ENCODE data around the gene FAM78B.

Gene FAM78B

GRCh38 chr1:166116026-166116425 lies 50.8 kb downstream of the FAM78B start:
- DNase-seq, result no peak

DNA sequence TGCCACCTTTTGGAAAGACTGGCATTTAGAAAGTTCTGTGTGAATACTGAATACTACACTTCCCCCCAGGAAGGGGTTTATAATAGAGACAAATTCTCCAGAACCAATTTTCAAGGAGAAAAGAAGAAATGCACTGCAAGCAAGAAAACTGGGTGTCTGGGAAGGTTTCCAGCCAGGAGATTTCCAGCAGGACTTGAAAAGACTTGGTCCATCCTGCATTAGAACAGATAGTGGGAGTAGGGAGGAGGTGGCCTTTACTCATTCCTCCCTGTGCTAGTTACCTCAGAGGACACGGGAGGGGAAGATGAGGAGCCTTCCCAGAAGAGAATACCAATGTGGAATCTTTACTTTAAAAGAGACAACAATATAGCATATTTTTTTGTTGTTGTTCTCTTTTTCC lies 52.4 kb downstream of the FAM78B start:
- DNase-seq, result no peak

- no peak for DNase-seq
These were observed 53.2 kb downstream of the FAM78B start for GRCh38 chr1:166113630-166114029.

DNA sequence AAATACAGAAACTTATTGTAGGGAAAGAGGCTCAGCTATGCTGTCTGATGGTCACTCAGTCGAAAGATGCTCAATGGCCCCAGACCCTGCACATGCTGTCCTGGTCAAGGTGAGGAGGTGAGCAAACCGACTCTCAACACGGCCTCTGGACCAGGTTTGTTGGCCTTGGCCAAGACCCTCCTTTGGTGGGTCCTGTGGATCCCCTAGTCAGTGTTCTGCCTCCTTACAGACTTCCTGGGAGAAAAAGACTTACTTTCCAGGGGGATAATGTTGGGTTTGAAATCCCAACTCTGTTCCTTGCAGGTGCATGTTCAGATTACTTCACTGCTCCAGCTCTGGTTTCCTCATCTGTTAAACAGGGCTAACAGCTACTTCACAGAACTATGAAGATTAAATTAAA lies 53.8 kb downstream of the FAM78B start:
- DNase-seq, result no peak

DNA sequence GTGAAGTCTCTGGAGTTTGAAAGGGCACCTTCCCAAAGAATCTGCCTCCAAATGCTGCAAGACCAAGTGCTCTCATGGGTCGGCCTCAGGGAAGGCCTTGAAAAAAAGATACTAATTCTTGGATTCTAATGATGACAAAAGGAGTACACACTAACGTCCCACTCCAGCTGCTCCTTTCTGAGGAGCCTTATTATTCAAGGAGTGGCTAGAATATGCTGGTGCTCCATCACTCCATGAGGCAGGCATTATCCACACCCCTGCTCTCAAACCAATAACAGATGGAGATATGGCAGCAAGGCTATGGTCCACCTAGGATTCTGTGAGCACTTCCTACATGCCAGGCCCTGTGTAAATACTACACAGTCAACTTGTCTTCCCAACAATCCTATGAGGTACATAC lies 54.4 kb downstream of the FAM78B start:
- DNase-seq, result no peak

- DNase-seq, result no peak
These were observed 55.4 kb downstream of the FAM78B start for GRCh38 chr1:166111430-166111829.

DNA sequence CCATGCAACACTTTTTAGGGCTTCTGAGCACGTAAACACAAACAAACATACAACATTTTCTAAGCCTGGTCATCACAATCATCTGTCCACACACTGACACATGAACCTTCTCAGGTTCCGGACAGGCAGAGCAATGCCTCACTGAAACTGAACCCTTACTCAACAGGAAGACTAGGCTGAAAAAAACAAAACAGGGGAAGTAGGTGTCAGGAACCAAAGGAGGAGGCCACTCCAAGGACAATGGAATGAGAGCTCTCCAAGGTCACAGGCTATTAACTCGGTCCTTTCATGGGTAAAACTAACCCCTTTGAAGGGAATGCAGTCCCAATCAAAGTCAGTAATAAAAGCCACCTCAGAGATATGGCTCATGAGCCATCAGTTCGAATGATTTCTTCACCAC lies 76.6 kb downstream of the FAM78B start:
- DNase-seq, result no peak

DNA sequence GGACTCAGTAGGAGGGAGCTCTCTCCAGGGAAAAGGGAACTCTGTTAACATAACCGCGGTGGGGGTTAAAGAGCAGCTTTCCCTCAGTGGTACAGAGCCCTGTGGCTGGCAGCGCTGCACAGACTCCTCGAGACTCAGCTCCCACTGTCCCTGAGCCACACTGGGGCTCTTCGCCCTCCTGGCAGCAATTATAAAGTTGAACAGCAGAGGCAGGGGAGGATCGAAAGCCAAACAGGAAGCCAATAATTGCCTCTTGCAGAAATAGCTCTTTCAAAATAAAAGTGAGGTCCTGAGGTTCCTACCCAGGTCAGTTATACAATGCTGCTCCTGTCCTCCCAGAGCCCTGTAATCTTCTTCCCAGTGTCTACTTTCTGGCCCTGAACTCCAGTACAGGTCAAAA lies 77.0 kb downstream of the FAM78B start:
- DNase-seq, result no peak

DNA sequence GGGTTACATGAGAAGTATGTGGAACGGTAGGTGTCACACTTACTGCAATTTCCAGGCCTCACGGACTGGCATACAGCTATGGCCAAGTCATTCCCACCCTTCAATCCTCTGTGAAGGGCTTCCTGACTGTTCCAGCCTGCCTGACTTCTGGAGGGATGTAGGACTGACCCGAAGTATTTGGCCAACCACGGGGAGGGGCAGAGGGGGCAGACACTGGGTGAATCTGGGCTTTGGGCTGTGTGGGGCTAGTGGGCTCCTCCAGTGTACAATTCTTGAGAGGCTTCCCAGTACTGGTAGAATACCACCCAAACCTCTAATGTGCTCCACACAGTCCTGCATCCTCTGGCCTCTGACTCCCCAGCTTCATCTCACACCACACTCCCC lies 78.2 kb downstream of the FAM78B start:
- no peak for DNase-seq

- no peak for DNase-seq
These were observed 78.8 kb downstream of the FAM78B start for GRCh38 chr1:166087734-166088571.

DNA sequence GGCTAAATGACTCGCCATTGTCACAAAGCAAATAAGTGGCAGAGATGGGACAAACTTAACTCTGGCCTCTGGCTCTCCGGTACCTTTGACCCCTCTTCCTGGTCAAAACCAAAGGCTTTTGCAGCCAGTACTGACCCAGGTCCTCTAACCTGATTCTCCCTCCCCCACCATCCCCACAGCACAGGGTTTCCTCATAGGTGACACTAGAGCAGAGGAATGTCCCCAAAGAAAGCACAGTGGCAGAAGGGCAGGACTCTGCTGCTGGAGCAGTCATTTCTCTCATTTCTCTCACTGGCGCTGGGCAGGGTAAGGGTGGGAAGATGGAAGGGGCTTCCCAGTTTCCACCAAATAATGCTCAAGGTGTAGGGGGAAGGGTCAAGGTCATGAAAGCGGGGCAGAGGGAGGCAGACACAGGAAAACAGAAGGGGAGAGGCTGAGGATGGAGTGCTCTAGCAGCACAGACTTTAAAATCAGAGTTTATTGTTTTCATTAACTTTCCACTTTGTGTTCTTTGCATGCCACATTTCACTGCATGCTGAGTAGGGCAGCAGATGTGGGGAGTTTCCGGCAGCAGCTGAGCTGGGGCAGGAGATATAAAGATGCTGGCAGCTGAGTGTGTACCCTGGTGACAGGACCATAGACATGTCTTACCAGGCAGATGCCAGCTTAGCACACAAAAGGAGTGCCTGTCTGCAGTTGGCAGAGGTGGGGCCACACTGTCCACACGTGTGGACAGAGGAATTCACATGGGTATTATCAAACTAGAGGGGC lies 80.5 kb downstream of the FAM78B start:
- no peak for DNase-seq

DNA sequence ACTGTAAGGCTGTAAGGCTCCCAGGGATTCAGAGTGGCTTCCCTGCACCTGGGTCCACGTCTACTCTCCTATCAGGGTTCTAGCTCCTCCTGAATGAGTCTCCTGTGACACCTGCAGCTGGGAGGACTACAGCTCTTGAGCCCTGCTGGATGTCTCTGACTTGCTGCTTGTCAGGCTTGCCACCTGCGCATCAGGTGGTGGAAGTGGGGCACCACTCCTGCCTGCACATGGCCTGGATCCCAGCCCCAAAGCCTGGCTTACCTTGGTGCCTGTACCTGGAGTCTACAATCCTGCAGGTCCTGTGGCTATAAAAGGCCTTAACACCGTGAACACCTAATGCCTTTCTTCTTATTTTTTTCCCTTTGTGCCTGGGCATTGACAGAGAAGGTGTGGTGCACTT lies 82.2 kb downstream of the FAM78B start:
- no peak for DNase-seq

DNA sequence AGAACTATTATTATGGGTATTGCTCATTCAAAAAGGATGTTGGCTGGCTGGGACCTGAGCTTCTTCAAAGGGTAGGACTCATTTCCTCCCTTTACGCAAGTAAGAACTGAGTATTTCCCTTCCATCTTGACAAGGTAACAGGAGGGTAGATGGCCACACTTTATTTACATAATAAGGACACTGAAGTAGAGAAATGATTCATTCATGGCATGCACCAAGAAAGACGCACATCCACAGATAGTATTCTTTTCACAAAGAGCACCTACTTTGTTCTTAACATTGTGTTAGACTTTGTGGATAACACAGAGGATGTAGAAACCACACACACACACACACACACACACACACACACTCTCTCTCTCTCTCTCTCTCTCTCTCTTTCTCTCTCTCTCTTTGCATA lies 82.9 kb downstream of the FAM78B start:
- no peak for DNase-seq

DNA sequence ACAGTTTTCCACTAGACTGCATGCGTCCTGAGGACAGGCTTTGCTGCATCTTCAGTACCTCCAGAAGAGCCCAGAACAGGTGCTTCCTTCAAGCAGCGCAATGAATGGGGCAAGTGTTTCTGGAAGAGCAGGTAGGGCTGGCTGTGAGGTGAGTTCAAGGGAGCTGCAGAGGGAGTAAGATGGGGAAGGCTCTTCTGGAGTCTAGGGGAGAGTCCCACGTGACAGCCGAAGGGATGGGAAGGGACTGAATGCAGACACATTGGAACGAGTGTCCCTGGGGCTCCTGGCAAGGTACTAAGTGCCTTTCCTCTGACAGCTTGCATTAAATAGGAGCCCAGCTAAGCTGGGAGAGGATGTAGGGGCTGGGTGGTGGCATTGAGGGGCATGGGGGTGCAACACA lies 84.2 kb downstream of the FAM78B start:
- DNase-seq, result no peak

GRCh38 chr1:166080967-166081870 lies 85.6 kb downstream of the FAM78B start:
- no peak for DNase-seq

DNA sequence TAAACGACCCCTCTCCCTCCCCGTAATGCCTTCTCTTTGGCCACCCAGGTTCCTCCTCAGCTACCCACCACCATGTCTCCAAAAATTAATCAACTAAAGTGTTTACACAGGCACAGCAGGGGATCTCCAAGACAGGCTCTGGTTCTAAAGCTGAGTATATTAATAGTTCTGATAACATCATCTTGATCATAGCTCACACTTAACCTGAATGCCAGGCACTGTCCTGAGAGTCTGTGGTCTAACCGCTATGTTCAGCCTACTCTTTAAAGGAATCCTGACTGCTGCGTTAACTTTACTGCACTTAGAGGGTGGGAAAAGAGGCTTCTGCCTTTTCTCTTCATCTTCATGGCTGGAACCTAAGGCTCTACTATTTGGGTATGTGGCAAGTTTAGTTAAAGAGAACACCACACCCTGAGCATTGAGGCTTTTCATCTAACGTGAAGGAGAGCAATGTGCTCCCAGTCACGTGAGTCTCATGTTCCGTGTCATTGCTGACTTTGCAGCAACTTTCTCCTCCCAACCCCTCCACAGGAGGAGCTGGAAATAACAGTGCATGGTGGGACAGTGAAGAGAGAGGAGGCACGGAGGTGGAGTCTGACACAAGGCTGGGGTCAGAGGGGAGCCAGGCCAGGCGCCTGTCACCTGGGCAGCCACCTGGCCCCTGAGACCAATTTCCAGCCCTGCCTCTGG lies 86.4 kb downstream of the FAM78B start:
- DNase-seq, result no peak

DNA sequence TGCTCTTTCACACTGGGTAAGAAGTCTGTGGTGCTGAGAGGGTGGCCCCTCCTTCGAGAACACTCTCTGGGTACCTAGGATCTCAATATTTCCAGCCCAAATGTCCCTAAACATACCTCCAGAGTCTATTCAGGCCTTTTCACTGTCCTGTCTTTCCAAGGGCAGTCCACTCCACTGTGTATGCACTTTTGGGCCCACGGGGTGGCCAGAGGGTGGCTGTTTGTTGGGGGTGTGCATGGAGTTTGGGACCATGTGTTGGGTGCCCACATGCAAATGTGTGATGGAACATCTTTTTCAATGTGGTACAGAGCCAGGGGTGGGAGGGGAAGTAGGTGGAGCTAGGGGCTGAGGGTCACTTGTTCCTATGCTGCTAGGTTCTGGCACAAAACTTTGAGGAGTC lies 87.5 kb downstream of the FAM78B start:
- no peak for DNase-seq

DNA sequence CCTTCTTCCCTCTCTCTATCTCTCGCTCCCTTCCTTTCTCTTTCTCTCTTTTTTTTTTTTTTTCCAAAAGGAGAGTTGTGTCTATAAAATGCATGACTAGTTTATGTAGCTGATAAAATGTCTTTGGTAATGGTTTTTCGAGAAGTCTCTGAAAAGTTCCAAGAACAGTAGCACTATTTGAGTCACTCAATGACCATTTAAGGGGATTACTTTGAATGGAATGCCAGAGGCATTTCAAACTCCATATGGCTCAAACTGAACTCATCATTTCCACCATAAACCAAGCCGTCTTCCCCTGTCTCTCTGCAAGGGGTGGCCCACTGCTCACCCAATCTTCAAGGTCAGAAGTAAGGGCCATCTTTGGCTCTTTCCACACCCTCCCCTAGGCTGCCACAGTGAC lies 93.3 kb downstream of the FAM78B start:
- DNase-seq, result no peak

DNA sequence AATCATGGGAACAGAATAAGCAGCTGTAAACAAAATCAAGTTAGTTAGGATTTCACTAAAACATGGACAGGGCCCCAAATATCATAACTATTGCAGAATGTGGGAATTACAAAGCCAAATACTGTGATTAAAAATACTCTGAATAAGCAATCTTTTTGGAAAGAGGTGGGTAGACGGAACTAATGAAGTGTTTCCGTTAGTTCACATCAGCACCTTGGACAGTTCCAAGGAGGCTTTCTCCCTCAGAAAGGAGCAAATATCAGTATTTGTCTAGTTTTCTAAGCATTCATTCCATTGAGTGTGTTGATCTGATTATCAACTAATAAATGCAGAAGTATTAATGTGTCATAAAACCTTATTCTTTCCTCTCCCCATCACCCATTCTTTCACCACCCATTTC lies 97.4 kb downstream of the FAM78B start:
- peak; percentile 52 for DNase-seq

- no peak for DNase-seq
These were observed 100.7 kb downstream of the FAM78B start for GRCh38 chr1:166066107-166066506.

- DNase-seq, result no peak
These were observed 101.8 kb downstream of the FAM78B start for GRCh38 chr1:166064951-166065350.

DNA sequence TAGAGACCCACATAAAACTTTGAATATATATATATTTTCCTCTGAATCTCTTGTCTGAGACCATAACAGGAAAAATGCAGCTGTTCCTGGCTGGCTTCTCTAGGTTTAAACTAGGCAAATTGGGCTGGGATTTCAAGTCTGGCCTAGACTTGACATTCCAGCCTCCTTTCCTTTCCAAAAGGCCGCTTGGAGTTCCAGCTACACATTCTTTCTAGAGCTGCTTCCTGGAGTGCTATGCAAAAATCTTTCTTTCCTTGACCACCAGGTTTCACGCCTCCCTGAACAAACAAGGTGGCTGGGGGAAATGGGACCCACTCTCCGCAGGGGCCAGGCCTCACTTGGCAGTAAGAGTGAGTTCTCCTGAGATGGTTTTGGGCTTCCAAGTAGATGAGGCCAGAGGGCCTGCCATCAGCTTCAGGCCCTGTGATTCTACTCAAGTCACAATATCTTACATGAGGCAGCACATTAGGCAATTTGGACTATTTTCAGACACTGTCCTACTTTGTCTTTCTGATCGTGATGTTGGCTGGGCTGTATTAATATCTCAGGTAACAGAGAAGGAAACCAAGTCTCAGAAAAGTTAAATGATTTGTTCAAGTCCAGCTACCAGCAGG lies 102.4 kb downstream of the FAM78B start:
- DNase-seq, result no peak

Measured in hematopoietic multipotent progenitor cell treated with erythropoietin and hydrocortisone succinate and interleukin-3 and kit ligand, for 6 days (in vitro differentiated cells).